ENCODE data around the gene MAP3K2. TPM values are rescaled to one million over a fixed set of nuclear protein-coding genes. Genes with fewer than 3 reads are reported as not detected.

Gene MAP3K2, protein sequence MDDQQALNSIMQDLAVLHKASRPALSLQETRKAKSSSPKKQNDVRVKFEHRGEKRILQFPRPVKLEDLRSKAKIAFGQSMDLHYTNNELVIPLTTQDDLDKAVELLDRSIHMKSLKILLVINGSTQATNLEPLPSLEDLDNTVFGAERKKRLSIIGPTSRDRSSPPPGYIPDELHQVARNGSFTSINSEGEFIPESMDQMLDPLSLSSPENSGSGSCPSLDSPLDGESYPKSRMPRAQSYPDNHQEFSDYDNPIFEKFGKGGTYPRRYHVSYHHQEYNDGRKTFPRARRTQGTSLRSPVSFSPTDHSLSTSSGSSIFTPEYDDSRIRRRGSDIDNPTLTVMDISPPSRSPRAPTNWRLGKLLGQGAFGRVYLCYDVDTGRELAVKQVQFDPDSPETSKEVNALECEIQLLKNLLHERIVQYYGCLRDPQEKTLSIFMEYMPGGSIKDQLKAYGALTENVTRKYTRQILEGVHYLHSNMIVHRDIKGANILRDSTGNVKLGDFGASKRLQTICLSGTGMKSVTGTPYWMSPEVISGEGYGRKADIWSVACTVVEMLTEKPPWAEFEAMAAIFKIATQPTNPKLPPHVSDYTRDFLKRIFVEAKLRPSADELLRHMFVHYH
- total RNA-seq (2012; rRNA removed), result 28.6 and 33.6 TPM in 2 replicates

GRCh38 chr2:127387655-127388422, at the start of gene MAP3K2:
Gene MAP3K2, minus strand, starts transcription at chr2:127387975. Its CDS starts 44,846 bp downstream, at chr2:127343129.
- H3K27me3 ChIP-seq (ENCODE audit: control insufficient read depth, insufficient read depth, low read length), result no peaks in the 10 kb centered on the region
- no peaks in the 10 kb centered on the region for H3K9me3 ChIP-seq (replicated peaks; ENCODE audit: low read length)
- H3K36me3 ChIP-seq (ENCODE audit: insufficient read depth, low read length), result no peaks in the 10 kb centered on the region
- peak within 1 kb of the TSS; percentile 99 for H3K9ac ChIP-seq (ENCODE audit: low read depth, low read length)
- peak within 1 kb of the TSS; percentile 88 for H3K4me3 ChIP-seq (ENCODE audit: low read length)
- peaks cover 37% of the 10 kb centered on the region for H3K4me1 ChIP-seq (ENCODE audit: control insufficient read depth, insufficient read depth, low read length)
- H3K4me2 ChIP-seq (ENCODE audit: low read length), result peak within 1 kb of the TSS; percentile 89

- Histone ChIP-seq H3K36me3 (ENCODE audit: insufficient read depth, low read length) (no peaks in the 10 kb centered on the region), H3K4me1 (ENCODE audit: control insufficient read depth, insufficient read depth, low read length) (no peaks in the 10 kb centered on the region), H3K4me2 (ENCODE audit: low read length) (no peak overlapping the region), H3K4me3 (ENCODE audit: low read length) (no peak overlapping the region), H3K9ac (ENCODE audit: low read depth, low read length) (no peak overlapping the region), H3K9me3 (replicated peaks; ENCODE audit: low read length) (peaks cover 9% of the 10 kb centered on the region), H3K27me3 (ENCODE audit: control insufficient read depth, insufficient read depth, low read length) (no peaks in the 10 kb centered on the region)
Measured at GRCh38 chr2:127437056-127437455, 49.3 kb upstream of the MAP3K2 start.

- Histone ChIP-seq H3K4me1 (ENCODE audit: control insufficient read depth, insufficient read depth, low read length) (no peaks in the 10 kb centered on the region), H3K9me3 (replicated peaks; ENCODE audit: low read length) (no peaks in the 10 kb centered on the region), H3K4me2 (ENCODE audit: low read length) (no peak overlapping the region), H3K36me3 (ENCODE audit: insufficient read depth, low read length) (no peaks in the 10 kb centered on the region), H3K9ac (ENCODE audit: low read depth, low read length) (no peak overlapping the region), H3K4me3 (ENCODE audit: low read length) (no peak overlapping the region), H3K27me3 (ENCODE audit: control insufficient read depth, insufficient read depth, low read length) (no peaks in the 10 kb centered on the region)
Measured at GRCh38 chr2:127434515-127434914, 46.7 kb upstream of the MAP3K2 start.

DNA sequence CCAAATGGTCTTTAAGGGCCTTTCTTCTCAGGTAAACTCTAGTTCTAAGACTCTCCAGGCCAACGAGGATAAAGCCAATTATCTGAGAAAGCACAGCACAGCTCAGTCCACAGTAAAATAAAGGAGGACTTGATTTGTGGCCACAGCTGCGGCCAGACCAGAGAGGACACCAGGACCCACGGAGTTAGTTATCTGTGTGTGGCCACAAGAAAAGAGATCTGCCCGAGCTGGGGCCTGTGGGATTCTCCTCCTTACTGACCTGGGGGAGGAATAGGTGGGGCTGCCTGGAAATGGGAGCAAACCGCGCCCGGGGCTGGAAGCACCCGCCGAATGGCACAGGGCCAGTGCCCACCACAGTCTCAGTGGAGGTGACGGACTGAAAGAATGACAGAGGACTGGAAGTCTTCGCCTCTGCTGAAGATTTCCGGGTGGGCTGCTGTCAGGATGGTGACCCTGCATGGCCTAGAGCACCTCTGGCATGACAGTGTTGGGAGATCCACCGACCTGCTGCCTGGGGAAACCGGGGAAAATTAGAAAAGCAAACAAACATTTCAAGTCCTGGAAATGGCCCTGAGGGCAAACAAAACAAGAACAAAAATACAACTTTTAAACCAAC, 43.7 kb upstream of the MAP3K2 start:
- no peaks in the 10 kb centered on the region for H3K36me3 ChIP-seq (ENCODE audit: insufficient read depth, low read length)
- H3K9ac ChIP-seq (ENCODE audit: low read depth, low read length), result no peak overlapping the region
- no peaks in the 10 kb centered on the region for H3K4me1 ChIP-seq (ENCODE audit: control insufficient read depth, insufficient read depth, low read length)
- H3K4me3 ChIP-seq (ENCODE audit: low read length), result no peak overlapping the region
- no peaks in the 10 kb centered on the region for H3K27me3 ChIP-seq (ENCODE audit: control insufficient read depth, insufficient read depth, low read length)
- H3K4me2 ChIP-seq (ENCODE audit: low read length), result no peak overlapping the region
- no peaks in the 10 kb centered on the region for H3K9me3 ChIP-seq (replicated peaks; ENCODE audit: low read length)

DNA sequence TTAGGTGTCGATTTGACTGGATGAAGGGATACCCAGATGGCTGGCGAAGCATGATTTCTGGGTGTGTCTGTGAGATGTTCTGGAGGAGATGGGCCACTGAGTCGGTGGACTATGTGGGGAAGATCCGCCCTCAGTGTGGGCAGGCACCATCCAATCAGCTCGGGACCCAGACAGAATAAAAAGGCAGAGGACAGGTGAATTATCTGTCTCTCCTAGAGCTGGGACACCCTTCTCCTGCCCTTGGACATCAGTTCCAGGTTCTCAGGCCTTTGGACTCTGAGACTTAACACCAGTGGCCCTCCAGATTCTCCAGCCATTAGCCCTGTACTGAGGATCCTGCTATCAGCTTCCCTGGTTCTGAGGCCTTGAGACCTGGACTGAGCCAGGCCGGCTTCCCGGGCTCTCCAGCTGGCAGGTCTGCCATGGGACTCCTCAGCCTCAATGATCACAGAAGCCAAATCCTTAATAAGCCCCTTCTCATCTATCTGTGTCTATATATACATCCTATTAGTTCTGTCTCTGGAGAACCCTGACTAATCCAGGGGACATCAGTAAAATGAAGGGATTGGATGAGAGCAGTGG, 42.2 kb upstream of the MAP3K2 start:
- Histone ChIP-seq H3K36me3 (ENCODE audit: insufficient read depth, low read length) (no peaks in the 10 kb centered on the region), H3K4me1 (ENCODE audit: control insufficient read depth, insufficient read depth, low read length) (no peaks in the 10 kb centered on the region), H3K9ac (ENCODE audit: low read depth, low read length) (no peak overlapping the region), H3K9me3 (replicated peaks; ENCODE audit: low read length) (no peaks in the 10 kb centered on the region), H3K27me3 (ENCODE audit: control insufficient read depth, insufficient read depth, low read length) (no peaks in the 10 kb centered on the region), H3K4me2 (ENCODE audit: low read length) (no peak overlapping the region), H3K4me3 (ENCODE audit: low read length) (no peak overlapping the region)

GRCh38 chr2:127429291-127429690, 41.5 kb upstream of the MAP3K2 start:
- Histone ChIP-seq H3K4me3 (ENCODE audit: low read length) (no peak overlapping the region), H3K27me3 (ENCODE audit: control insufficient read depth, insufficient read depth, low read length) (no peaks in the 10 kb centered on the region), H3K36me3 (ENCODE audit: insufficient read depth, low read length) (no peaks in the 10 kb centered on the region), H3K4me2 (ENCODE audit: low read length) (no peak overlapping the region), H3K9ac (ENCODE audit: low read depth, low read length) (no peak overlapping the region), H3K9me3 (replicated peaks; ENCODE audit: low read length) (no peaks in the 10 kb centered on the region), H3K4me1 (ENCODE audit: control insufficient read depth, insufficient read depth, low read length) (no peaks in the 10 kb centered on the region)

DNA sequence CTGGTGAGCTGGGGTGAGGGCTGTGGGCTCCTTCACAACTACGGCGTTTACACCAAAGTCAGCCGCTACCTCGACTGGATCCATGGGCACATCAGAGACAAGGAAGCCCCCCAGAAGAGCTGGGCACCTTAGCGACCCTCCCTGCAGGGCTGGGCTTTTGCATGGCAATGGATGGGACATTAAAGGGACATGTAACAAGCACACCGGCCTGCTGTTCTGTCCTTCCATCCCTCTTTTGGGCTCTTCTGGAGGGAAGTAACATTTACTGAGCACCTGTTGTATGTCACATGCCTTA, 41.0 kb upstream of the MAP3K2 start:
- Histone ChIP-seq H3K27me3 (ENCODE audit: control insufficient read depth, insufficient read depth, low read length) (peaks cover under 1% of the 10 kb centered on the region), H3K9me3 (replicated peaks; ENCODE audit: low read length) (no peaks in the 10 kb centered on the region)

DNA sequence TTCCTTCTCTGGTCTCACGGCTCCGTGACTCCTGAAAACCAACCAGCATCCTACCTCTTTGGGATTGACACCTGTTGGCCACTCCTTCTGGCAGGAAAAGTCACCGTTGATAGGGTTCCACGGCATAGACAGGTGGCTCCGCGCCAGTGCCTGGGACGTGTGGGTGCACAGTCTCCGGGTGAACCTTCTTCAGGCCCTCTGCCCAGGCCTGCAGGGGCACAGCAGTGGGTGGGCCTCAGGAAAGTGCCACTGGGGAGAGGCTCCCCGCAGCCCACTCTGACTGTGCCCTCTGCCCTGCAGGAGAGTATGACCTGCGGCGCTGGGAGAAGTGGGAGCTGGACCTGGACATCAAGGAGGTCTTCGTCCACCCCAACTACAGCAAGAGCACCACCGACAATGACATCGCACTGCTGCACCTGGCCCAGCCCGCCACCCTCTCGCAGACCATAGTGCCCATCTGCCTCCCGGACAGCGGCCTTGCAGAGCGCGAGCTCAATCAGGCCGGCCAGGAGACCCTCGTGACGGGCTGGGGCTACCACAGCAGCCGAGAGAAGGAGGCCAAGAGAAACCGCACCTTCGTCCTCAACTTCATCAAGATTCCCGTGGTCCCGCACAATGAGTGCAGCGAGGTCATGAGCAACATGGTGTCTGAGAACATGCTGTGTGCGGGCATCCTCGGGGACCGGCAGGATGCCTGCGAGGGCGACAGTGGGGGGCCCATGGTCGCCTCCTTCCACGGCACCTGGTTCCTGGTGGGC, 40.5 kb upstream of the MAP3K2 start:
- Histone ChIP-seq H3K27me3 (ENCODE audit: control insufficient read depth, insufficient read depth, low read length) (peaks cover 6% of the 10 kb centered on the region), H3K4me3 (ENCODE audit: low read length) (no peak overlapping the region), H3K4me2 (ENCODE audit: low read length) (no peak overlapping the region), H3K9ac (ENCODE audit: low read depth, low read length) (no peak overlapping the region), H3K4me1 (ENCODE audit: control insufficient read depth, insufficient read depth, low read length) (peaks cover 3% of the 10 kb centered on the region), H3K36me3 (ENCODE audit: insufficient read depth, low read length) (no peaks in the 10 kb centered on the region), H3K9me3 (replicated peaks; ENCODE audit: low read length) (no peaks in the 10 kb centered on the region)

More for the DNA sequence above, 41.0 kb upstream of the MAP3K2 start:
- H3K4me3 ChIP-seq (ENCODE audit: low read length), result no peak overlapping the region
- H3K4me2 ChIP-seq (ENCODE audit: low read length), result no peak overlapping the region
- no peaks in the 10 kb centered on the region for H3K4me1 ChIP-seq (ENCODE audit: control insufficient read depth, insufficient read depth, low read length)
- no peak overlapping the region for H3K9ac ChIP-seq (ENCODE audit: low read depth, low read length)
- no peaks in the 10 kb centered on the region for H3K36me3 ChIP-seq (ENCODE audit: insufficient read depth, low read length)

- H3K9me3 ChIP-seq (replicated peaks; ENCODE audit: low read length), result no peaks in the 10 kb centered on the region
- no peak overlapping the region for H3K4me3 ChIP-seq (ENCODE audit: low read length)
- peaks cover 10% of the 10 kb centered on the region for H3K27me3 ChIP-seq (ENCODE audit: control insufficient read depth, insufficient read depth, low read length)
- H3K4me1 ChIP-seq (ENCODE audit: control insufficient read depth, insufficient read depth, low read length), result peaks cover 3% of the 10 kb centered on the region
- H3K36me3 ChIP-seq (ENCODE audit: insufficient read depth, low read length), result no peaks in the 10 kb centered on the region
- H3K4me2 ChIP-seq (ENCODE audit: low read length), result no peak overlapping the region
- H3K9ac ChIP-seq (ENCODE audit: low read depth, low read length), result no peak overlapping the region
Measured at GRCh38 chr2:127427376-127428056, 39.7 kb upstream of the MAP3K2 start.

All from skeletal muscle satellite cell (primary cell).